HUES48 (cell line): ENCODE results near the gene FTO.

ENCODE experiments used
- H3K27ac ChIP-seq: one replicate; pipeline ENCODE4 v1.7.0; 2013; ENCODE audit warnings: low read depth, low read length, inconsistent platforms
- H3K27me3 ChIP-seq: 2 replicates; pipeline ENCODE4 v1.6.1; 2013; ENCODE audit warnings: mild to moderate bottlenecking, low read length; ENCODE audit not compliant: control insufficient read depth, insufficient read depth
- H3K36me3 ChIP-seq: 2 replicates; pipeline ENCODE4 v1.6.1; 2013; ENCODE audit warnings: low read length; ENCODE audit not compliant: control insufficient read depth, insufficient read depth
- H3K4me1 ChIP-seq: 2 replicates; pipeline ENCODE4 v1.6.1; 2013; ENCODE audit warnings: mild to moderate bottlenecking, low read length; ENCODE audit not compliant: control insufficient read depth, insufficient read depth
- H3K4me3 ChIP-seq: 2 replicates; pipeline ENCODE4 v1.5.1; 2013; ENCODE audit warnings: mild to moderate bottlenecking, low read depth, low read length
- H3K9ac ChIP-seq: 2 replicates; pipeline ENCODE4 v1.6.1; 2013; ENCODE audit warnings: mild to moderate bottlenecking, low read depth, low read length, moderate library complexity
- H3K9me3 ChIP-seq: 2 replicates; pipeline ENCODE4 v1.6.1; 2013; ENCODE audit warnings: low read length; ENCODE audit not compliant: control insufficient read depth, insufficient read depth

The FTO gene

DNA sequence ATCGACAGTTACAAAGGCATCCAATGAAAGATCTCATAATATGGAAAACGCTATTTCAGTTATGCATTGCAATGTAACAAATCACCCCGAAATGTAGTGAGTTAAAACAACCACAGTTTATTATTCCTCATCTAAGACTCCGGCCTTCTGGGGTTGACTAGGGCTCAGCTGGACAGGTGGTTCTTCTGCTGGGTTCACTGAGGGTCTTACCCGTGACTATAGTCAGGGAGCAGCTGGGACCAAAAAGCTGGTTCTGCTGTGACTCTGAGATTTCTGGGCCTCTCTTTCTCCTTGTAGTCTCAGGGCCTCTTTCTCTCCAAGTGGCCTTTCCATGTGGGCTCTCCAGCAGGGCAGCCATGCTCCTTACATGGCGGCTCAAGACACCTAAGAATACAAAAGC lies 386.6 kb downstream of the FTO start:
- no peaks in the 10 kb centered on the region for H3K36me3 ChIP-seq

DNA sequence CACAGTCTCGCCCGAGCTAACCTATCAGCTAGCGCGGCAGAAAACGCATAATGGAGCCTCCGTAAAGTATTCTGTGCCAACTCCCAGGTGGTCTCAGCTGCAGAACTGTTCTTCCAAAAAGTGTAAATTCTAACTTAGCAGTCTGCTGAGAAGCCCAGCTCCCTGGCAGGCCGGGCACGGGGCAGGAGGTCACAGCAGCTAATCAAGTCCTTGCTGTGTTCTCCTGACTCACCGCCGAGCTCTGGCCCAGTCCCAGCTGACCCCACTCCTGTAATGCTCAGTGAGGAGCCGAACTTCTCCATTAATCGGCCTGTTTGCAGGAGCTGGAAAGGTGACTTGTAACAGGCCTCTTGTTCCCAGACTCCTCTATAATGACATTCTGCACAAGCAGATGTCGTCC lies 389.3 kb downstream of the FTO start:
- H3K27ac ChIP-seq, result no peak overlapping the region
- H3K4me1 ChIP-seq, result no peaks in the 10 kb centered on the region
- H3K36me3 ChIP-seq, result no peaks in the 10 kb centered on the region
- no peak overlapping the region for H3K9ac ChIP-seq
- no peaks in the 10 kb centered on the region for H3K9me3 ChIP-seq
- no peak overlapping the region for H3K4me3 ChIP-seq
- no peaks in the 10 kb centered on the region for H3K27me3 ChIP-seq

More for the DNA sequence above, 386.6 kb downstream of the FTO start:
- Histone ChIP-seq H3K9me3 (no peaks in the 10 kb centered on the region), H3K9ac (no peak overlapping the region), H3K4me1 (no peaks in the 10 kb centered on the region), H3K27me3 (no peaks in the 10 kb centered on the region), H3K4me3 (no peak overlapping the region), H3K27ac (no peak overlapping the region)

DNA sequence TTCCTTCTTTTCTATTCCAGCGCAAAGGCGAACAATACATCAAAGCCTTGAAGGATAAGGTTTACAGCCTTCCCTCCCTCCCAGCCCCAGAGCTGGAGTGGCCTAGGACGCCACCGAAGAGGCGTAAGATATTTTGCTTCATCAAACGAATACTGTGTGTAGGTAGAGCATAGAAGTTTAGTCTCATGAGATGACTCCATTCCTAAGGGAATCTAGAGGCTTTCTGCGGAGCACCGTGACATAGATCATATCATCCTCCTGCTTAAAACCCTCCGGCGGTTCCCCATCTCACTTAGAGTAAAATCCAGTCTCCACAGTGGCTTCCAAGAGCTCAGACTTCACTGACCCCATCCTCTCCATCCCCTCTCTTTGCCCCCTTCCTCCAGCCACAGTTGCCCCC lies 390.7 kb downstream of the FTO start:
- H3K36me3 ChIP-seq, result no peaks in the 10 kb centered on the region
- no peak overlapping the region for H3K27ac ChIP-seq
- no peak overlapping the region for H3K9ac ChIP-seq
- no peaks in the 10 kb centered on the region for H3K9me3 ChIP-seq
- H3K4me1 ChIP-seq, result no peaks in the 10 kb centered on the region
- H3K27me3 ChIP-seq, result no peaks in the 10 kb centered on the region
- no peak overlapping the region for H3K4me3 ChIP-seq

- Histone ChIP-seq H3K36me3 (no peaks in the 10 kb centered on the region), H3K27ac (no peak overlapping the region), H3K27me3 (no peaks in the 10 kb centered on the region), H3K4me3 (no peak overlapping the region), H3K9ac (no peak overlapping the region), H3K9me3 (no peaks in the 10 kb centered on the region), H3K4me1 (no peaks in the 10 kb centered on the region)
These were observed 392.7 kb downstream of the FTO start for GRCh38 chr16:54096607-54097006.

DNA sequence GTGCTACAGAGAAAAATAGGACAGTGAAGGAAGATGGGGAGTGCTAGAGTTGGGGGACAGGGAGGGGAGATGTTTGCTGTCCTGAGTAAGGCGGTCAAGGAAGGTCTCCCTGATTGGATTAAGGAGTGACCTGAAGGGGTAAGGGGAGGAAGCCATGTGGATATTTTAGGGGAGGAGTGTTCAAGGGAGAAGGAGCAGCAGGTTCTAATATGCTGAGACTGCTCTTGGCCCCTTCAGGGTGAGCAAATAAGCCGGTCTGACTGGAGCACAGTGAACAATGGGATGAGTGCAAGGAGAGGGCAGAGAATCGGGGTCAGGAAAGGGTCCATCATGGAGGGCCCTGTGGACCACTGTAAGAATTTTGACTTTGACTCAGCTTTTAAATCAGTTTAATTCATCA lies 393.8 kb downstream of the FTO start:
- Histone ChIP-seq H3K36me3 (no peaks in the 10 kb centered on the region), H3K9me3 (no peaks in the 10 kb centered on the region), H3K27me3 (no peaks in the 10 kb centered on the region), H3K4me3 (no peak overlapping the region), H3K4me1 (no peaks in the 10 kb centered on the region), H3K27ac (no peak overlapping the region), H3K9ac (no peak overlapping the region)

GRCh38 chr16:54098247-54098646 lies 394.3 kb downstream of the FTO start:
- Histone ChIP-seq H3K9ac (no peak overlapping the region), H3K9me3 (no peaks in the 10 kb centered on the region), H3K27ac (no peak overlapping the region), H3K4me1 (no peaks in the 10 kb centered on the region), H3K36me3 (no peaks in the 10 kb centered on the region), H3K27me3 (no peaks in the 10 kb centered on the region), H3K4me3 (no peak overlapping the region)

- no peaks in the 10 kb centered on the region for H3K36me3 ChIP-seq
- H3K9me3 ChIP-seq, result no peaks in the 10 kb centered on the region
- no peaks in the 10 kb centered on the region for H3K4me1 ChIP-seq
- no peaks in the 10 kb centered on the region for H3K27me3 ChIP-seq
- H3K9ac ChIP-seq, result no peak overlapping the region
- H3K4me3 ChIP-seq, result no peak overlapping the region
- H3K27ac ChIP-seq, result no peak overlapping the region
These were observed 395.7 kb downstream of the FTO start for GRCh38 chr16:54099627-54100026.

DNA sequence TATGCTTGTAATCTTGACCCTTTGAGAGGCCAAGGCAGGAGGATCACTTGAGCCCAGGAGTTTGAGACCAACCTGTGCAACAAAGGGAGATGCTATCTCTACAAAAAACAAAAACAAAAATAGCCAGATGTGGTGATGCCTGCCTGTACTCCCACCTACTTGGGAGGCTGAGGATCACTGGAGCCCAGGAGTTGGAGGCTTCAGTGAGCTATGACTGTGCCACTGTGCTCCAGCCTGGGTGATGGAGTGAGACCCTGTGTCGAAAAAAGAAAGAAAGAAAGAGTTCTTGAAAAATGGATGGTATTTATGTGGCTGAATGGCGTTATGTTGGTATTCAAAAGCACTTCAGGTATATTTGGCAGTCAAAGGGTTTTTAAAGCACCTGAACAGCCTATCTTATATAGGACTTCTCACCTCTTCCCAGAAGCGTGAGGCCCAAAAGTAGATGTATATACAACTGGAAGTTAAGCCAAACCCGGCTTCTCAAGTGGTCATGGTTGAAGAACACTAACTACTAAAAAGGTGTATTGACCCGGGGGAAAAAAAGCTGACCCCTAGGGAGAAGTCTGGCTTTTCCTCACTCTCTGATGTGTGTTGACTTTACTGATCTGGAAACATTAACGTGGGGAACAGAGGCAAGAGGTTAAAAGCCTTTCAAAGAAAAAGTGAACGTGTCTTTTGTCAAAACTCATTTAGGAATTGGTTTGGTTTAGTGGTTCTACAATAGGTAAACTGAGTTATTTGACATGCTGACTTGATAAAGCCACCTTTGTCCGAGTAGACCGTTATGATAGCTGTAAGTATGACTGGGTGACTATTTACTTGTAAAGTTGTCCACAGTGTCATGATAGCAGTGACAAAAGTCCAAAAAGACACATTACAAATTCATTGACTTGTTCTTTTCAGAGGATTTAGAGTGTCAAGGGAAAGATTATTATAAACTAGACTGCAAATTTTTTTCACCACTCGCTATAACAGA lies 399.2 kb downstream of the FTO start:
- Histone ChIP-seq H3K9ac (no peak overlapping the region), H3K9me3 (no peaks in the 10 kb centered on the region), H3K4me3 (no peak overlapping the region), H3K36me3 (no peaks in the 10 kb centered on the region), H3K27ac (no peak overlapping the region), H3K27me3 (no peaks in the 10 kb centered on the region), H3K4me1 (0 out of 2 replicates have a peak, but pooled peaks cover 5% of the 10 kb centered on the region)

GRCh38 chr16:54106057-54106456 lies 402.1 kb downstream of the FTO start:
- 0 out of 2 replicates have a peak, but pooled peaks cover 5% of the 10 kb centered on the region for H3K4me1 ChIP-seq
- no peak overlapping the region for H3K9ac ChIP-seq
- H3K27me3 ChIP-seq, result no peaks in the 10 kb centered on the region
- no peaks in the 10 kb centered on the region for H3K9me3 ChIP-seq
- H3K4me3 ChIP-seq, result no peak overlapping the region
- H3K27ac ChIP-seq, result no peak overlapping the region
- no peaks in the 10 kb centered on the region for H3K36me3 ChIP-seq

- Histone ChIP-seq H3K36me3 (no peaks in the 10 kb centered on the region), H3K9me3 (no peaks in the 10 kb centered on the region), H3K9ac (no peak overlapping the region), H3K4me3 (no peak overlapping the region), H3K4me1 (0 out of 2 replicates have a peak, but pooled peaks cover 5% of the 10 kb centered on the region), H3K27me3 (no peaks in the 10 kb centered on the region), H3K27ac (no peak overlapping the region)
These were observed 403.7 kb downstream of the FTO start for GRCh38 chr16:54107583-54108202.
